ENCODE measurements around the gene EFCC1. TPM values are rescaled to one million over a fixed set of nuclear protein-coding genes. Genes with fewer than 3 reads are reported as not detected.
"Not testable (repeated sequence)": the region's sequence is repeated elsewhere in the genome, so short reads cannot be mapped to it uniquely, and the experiment has no call there.

The EFCC1 gene
- total RNA-seq, 1 donor from 2014 or later = not detected

DNA sequence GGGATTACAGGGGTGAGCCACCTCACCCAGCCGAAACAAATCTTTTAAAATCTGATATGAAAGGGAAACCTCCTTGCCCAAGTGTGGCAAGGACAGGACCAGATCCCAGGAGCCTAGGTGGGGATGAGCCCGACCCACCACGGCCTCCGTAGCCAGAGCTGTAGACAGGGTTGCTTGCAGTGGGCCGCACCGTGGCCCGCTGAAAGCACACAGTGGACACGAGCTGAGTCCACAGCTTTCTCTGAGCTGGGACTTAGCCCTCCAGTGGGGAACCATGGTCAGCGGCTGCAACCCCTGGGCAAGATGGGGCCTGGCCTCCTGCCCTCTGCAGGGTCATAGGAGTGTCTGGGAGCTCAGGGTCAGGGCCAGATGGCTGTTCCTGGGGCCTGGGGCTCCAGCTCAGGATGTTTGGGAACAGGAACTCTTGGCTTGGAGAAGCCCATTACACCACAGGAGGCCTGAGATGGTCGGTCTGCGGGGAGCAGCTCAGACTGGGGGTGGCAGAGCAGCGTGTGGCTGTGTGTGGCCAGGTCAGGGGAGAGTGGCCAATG lies 84.1 kb downstream of the EFCC1 start:
- no peaks in the 10 kb centered on the region for H3K4me1 Mint-ChIP-seq (ENCODE audit: low read depth, unreplicated experiment)
- H3K9me3 Mint-ChIP-seq (ENCODE audit: unreplicated experiment) = no peaks in the 10 kb centered on the region
- no peak overlapping the region for H3K4me3 Mint-ChIP-seq (ENCODE audit: unreplicated experiment)
- H3K27me3 Mint-ChIP-seq (ENCODE audit: unreplicated experiment) = peaks cover 2% of the 10 kb centered on the region
- TF ChIP-seq, protein P1, sequence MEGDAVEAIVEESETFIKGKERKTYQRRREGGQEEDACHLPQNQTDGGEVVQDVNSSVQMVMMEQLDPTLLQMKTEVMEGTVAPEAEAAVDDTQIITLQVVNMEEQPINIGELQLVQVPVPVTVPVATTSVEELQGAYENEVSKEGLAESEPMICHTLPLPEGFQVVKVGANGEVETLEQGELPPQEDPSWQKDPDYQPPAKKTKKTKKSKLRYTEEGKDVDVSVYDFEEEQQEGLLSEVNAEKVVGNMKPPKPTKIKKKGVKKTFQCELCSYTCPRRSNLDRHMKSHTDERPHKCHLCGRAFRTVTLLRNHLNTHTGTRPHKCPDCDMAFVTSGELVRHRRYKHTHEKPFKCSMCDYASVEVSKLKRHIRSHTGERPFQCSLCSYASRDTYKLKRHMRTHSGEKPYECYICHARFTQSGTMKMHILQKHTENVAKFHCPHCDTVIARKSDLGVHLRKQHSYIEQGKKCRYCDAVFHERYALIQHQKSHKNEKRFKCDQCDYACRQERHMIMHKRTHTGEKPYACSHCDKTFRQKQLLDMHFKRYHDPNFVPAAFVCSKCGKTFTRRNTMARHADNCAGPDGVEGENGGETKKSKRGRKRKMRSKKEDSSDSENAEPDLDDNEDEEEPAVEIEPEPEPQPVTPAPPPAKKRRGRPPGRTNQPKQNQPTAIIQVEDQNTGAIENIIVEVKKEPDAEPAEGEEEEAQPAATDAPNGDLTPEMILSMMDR (IDR thresholded peaks at IDR 0.05; ENCODE audit: partially characterized antibody, unreplicated experiment) = no peak
- H3K27ac Mint-ChIP-seq (ENCODE audit: unreplicated experiment) = no peak overlapping the region
- H3K36me3 Mint-ChIP-seq (ENCODE audit: unreplicated experiment) = no peaks in the 10 kb centered on the region
- no peak for DNase-seq

DNA sequence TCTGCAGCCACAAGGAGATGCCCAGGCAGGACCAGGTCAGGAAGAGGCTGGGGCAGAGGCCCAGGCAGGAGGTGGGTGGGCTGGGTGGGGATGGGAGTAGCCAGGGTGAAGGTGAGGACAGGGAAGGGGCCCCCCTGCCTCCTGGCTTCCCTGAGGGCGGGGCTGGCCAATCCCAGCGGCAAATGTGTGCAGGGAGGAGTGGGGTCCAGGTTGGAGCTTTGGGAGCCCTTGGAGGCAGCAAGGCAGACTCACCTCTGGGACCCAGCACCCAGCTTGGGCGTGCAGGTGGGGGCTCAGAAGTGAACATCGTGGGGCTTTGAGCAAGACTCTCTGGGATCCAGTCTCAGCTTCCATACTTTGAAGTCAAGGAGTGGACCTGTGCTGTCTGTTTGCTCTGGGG lies 84.7 kb downstream of the EFCC1 start:
- no peaks in the 10 kb centered on the region for H3K36me3 Mint-ChIP-seq (ENCODE audit: unreplicated experiment)
- no peak overlapping the region for H3K4me3 Mint-ChIP-seq (ENCODE audit: unreplicated experiment)
- H3K27ac Mint-ChIP-seq (ENCODE audit: unreplicated experiment) = no peak overlapping the region
- TF ChIP-seq, protein P1 (IDR thresholded peaks at IDR 0.05; ENCODE audit: partially characterized antibody, unreplicated experiment) = no peak
- H3K4me1 Mint-ChIP-seq (ENCODE audit: low read depth, unreplicated experiment) = no peaks in the 10 kb centered on the region
- H3K27me3 Mint-ChIP-seq (ENCODE audit: unreplicated experiment) = peaks cover 2% of the 10 kb centered on the region
- H3K9me3 Mint-ChIP-seq (ENCODE audit: unreplicated experiment) = no peaks in the 10 kb centered on the region
- DNase-seq = no peak

DNA sequence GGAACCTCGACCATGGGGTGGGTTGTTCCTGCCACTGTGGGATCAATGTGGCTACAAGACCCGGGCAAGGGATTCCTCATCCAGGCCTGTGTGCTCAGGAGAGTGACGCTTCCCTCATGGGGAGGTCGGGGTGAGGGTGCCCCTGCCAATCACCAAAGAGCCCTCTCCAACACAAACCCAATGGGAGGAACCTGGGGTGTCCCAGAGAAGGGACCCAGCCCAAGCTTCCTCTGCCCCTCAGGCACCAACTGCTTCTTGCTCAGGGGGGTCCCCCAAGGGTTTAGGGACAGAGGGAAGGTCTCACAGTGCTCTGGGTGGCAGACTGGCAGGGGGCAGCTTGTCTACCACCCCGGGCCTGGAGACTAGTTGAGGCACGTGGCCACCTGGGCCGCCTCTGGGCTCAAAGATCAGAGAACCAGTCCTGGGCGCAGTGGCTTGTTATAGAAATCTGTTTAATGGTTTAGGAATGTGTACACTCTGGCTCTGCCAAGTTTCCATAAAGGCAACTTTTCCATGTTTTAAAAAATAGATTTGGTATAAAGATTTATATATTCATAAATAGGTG lies 86.1 kb downstream of the EFCC1 start:
- no peaks in the 10 kb centered on the region for H3K9me3 Mint-ChIP-seq (ENCODE audit: unreplicated experiment)
- peaks cover 2% of the 10 kb centered on the region for H3K27me3 Mint-ChIP-seq (ENCODE audit: unreplicated experiment)
- TF ChIP-seq, protein P1 (IDR thresholded peaks at IDR 0.05; ENCODE audit: partially characterized antibody, unreplicated experiment) = no peak
- no peaks in the 10 kb centered on the region for H3K36me3 Mint-ChIP-seq (ENCODE audit: unreplicated experiment)
- DNase-seq = no peak
- no peaks in the 10 kb centered on the region for H3K4me1 Mint-ChIP-seq (ENCODE audit: low read depth, unreplicated experiment)
- H3K27ac Mint-ChIP-seq (ENCODE audit: unreplicated experiment) = no peak overlapping the region
- H3K4me3 Mint-ChIP-seq (ENCODE audit: unreplicated experiment) = no peak overlapping the region

DNA sequence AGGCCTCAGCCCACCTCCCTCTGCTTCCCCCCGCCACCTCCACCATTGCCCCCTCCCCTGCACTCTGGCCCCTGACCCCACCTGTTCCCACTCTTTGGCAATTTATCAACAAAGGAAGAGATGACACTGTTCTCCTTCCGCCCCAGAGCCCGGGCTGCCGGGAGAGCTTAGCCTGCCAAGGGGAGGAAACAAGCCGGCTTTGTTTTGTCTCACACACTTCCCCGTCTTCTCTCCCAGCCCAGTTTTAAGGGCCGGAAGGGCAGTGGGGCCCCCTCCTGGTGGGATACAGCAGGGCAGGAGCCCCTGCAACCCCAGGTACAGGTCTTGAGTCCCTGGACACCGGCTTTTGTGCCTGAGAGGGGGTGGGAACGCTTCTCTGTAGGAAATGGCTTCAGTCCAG lies 86.8 kb downstream of the EFCC1 start:
- peak; percentile 42 for DNase-seq
- not testable (repeated sequence) for H3K27ac Mint-ChIP-seq (ENCODE audit: unreplicated experiment); H3K4me1 Mint-ChIP-seq (ENCODE audit: low read depth, unreplicated experiment); H3K36me3 Mint-ChIP-seq (ENCODE audit: unreplicated experiment); H3K9me3 Mint-ChIP-seq (ENCODE audit: unreplicated experiment); H3K27me3 Mint-ChIP-seq (ENCODE audit: unreplicated experiment); H3K4me3 Mint-ChIP-seq (ENCODE audit: unreplicated experiment)

DNA sequence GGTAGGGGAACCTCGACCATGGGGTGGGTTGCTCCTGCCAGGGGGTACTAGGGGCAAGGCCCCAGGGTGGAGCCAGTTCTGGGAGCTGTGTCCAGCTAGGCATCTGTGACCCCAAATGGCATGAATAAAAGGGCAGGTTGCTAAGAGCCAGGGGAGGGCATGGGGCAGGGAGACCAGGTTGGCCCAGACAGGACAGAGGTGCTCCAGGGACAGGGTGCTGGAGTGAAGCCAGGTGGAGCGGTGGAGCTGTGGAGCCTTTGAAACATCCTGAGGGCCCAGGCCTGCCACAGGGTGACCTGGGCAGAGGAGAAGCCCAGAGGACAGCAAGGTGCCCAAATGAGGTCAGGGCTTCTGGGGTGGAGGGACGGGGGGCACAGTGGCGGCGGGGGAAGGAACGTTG lies 87.2 kb downstream of the EFCC1 start:
- H3K9me3 Mint-ChIP-seq (ENCODE audit: unreplicated experiment); H3K36me3 Mint-ChIP-seq (ENCODE audit: unreplicated experiment); H3K27me3 Mint-ChIP-seq (ENCODE audit: unreplicated experiment); H3K27ac Mint-ChIP-seq (ENCODE audit: unreplicated experiment); DNase-seq; H3K4me3 Mint-ChIP-seq (ENCODE audit: unreplicated experiment); H3K4me1 Mint-ChIP-seq (ENCODE audit: low read depth, unreplicated experiment): not testable (repeated sequence)

Other genes with a start within 250 kb of the EFCC1 start
- 44.1 TPM for gene ACAD9, start 121.7 kb upstream of the EFCC1 start, total RNA-seq (ENCODE audit: unreplicated experiment)
- gene CFAP92, start 7.2 kb upstream of the EFCC1 start, total RNA-seq (ENCODE audit: unreplicated experiment) = 0.15 TPM
- not detected for gene GP9, start 59.5 kb downstream of the EFCC1 start, total RNA-seq (ENCODE audit: unreplicated experiment)
- 2.3 TPM for gene RAB43, start 120.5 kb downstream of the EFCC1 start, total RNA-seq (ENCODE audit: unreplicated experiment)
- gene ISY1, start 159.8 kb downstream of the EFCC1 start, total RNA-seq (ENCODE audit: unreplicated experiment) = 18.2 TPM
- gene CNBP, start 182.6 kb downstream of the EFCC1 start, total RNA-seq (ENCODE audit: unreplicated experiment) = 177 TPM
- 152 TPM for gene COPG1, start 248.3 kb downstream of the EFCC1 start, total RNA-seq (ENCODE audit: unreplicated experiment)

All from glutamatergic neuron (in vitro differentiated cells).